NCI-H187 (cell line): ENCODE results near the gene DUOXA1.
"Not testable (repeated sequence)": the region's sequence is repeated elsewhere in the genome, so short reads cannot be mapped to it uniquely, and the experiment has no call there.

Experiments
- DNase-seq, 2 experiments: peaks; one replicate each; lab custom pipeline; 2025; lab: John Stamatoyannopoulos, UW

The DUOXA1 gene

DNA sequence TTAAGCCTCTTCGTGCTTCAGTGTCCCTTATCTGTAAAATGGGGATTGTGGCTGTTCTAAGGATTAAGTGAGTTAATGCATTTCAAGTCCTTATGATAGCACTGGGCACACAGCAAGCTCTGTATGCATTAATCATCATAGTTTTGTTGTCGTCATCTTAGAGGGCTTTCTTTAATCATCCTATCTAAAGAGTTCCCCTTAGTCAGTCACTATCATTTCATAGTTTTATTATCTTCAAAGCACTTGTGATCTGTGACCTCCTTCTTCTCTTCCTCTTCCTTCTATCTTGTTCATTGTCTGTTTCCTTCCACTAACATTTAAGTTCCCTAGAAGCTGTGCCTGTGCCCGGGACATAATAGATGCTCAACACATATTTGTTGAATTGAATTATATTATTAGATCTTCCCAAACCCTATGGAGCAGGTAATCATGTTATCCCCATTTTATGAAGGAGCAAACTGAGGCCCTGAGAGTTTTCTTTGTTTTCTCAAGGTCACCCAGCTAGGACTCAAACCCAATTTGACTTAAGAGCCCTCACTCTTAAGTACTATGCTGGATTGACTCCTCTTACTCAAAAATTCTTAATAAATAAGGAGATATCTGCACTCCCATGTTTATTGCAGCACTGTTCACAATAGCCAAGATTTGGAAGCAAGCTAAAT, 39.8 kb downstream of the DUOXA1 start:
- DNase-seq = no peak

- DNase-seq = no peak
Measured at GRCh38 chr15:45088801-45089711, 40.6 kb downstream of the DUOXA1 start.

GRCh38 chr15:45087513-45087912, 42.2 kb downstream of the DUOXA1 start:
- no peak for DNase-seq

DNA sequence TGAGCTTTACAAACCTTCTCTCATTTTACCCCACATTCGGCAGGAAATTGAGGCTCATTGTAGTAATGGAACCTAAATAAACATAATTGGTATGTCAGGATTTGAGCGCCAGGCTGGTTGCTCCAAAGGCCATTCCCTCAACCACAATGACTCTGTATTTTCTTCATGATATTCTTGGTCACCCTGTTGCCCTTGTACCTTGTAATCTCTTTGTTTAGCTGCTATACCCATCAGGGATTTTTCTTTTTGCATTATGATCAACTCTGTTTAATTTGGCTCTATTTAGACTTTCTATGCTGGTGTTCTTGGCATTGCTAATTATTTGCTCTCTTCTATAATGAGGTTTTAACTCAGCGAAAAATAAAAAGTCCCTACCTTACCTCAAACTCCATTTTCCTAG, 45.5 kb downstream of the DUOXA1 start:
- no peak for DNase-seq

DNA sequence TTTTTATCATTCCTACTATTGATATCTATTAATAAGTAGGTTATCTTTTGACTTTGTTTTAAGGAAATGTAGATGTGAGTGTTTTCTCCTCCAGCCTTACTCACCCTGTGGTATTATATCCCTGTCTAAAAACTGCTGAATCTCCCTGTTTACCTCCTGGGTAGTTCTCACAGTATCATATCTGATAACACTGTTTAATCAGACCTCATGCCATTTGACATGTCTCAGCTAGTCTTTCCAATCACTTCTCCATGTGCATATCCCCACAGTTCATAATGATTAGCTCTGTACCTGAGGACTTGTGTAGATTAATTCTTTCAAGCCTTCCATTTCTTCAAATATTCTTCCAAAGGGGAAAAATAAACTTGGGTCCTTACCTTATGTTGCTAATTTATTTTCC, 46.5 kb downstream of the DUOXA1 start:
- no peak for DNase-seq

- not testable (repeated sequence) for DNase-seq
Measured at GRCh38 chr15:45082412-45082811, 47.3 kb downstream of the DUOXA1 start.

- not testable (repeated sequence) for DNase-seq
Measured at GRCh38 chr15:45080593-45080992, 49.1 kb downstream of the DUOXA1 start.

- not testable (repeated sequence) for DNase-seq
Measured at GRCh38 chr15:45079628-45080246, 49.9 kb downstream of the DUOXA1 start.

GRCh38 chr15:45079201-45079600, 50.5 kb downstream of the DUOXA1 start:
- not testable (repeated sequence) for DNase-seq

- DNase-seq = not testable (repeated sequence)
Measured at GRCh38 chr15:45077391-45077790, 52.3 kb downstream of the DUOXA1 start.

DNA sequence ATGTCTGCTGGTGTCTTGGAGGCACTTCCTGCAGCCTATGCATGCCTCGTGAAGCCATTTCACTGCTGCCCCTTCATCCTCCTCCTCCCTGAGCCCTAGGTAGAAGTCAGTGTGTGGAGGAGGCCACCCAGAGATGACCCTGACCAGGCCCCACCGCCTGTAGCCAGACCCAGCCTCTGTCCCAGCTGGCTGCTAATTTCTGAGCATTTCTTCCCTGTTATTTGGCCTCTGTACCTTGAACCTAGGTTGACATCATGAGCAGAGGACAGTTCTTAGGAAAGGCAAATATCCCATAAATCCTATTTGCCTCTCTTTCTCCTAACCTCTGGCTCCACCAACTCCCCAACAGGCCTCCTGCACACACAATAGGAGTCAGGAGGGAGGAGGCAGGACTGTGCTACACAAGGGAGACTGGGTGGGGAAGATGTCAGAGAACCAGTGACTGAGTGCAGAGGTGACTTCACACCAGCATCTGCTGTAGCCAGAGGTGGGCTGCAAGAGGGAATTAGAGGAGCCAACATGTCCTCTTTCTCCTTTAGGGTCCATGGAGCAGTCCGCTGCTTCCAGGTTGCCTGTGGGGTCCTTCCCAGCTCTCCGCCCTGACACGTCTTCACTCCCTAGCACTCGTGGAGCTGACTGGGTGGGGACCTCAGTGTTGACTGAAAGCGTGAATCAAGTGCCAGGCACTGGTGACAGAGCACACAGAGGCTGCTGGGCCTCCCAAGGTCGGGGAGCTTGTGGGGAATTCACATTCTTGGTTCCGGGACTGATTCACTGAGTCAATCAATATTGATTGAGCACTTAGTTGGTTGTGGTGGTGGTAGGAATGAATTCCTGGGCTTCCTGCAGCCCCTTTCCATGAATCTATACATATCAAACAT, 54.0 kb downstream of the DUOXA1 start:
- not testable (repeated sequence) for DNase-seq

DNA sequence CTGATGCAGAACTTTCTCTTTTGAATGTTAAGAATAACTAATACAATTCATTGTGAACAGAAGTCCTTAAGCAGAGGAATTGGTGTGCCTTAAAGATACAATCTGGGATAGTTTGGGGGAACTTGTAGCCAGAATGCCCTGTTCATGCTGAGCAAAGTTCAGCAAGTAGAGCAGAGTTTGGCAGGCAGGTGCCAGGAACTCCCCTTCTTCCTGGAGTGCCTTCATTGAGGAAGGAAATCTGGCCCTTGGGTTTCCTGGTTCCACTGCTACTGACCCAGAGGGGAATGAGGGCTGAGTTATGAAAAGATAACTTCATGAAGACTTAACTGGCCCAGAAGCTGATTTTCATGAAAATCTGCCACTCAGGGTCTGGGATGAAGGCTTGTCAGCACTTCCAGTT, 56.1 kb downstream of the DUOXA1 start:
- not testable (repeated sequence) for DNase-seq

- DNase-seq = not testable (repeated sequence)
Measured at GRCh38 chr15:45069942-45070360, 59.7 kb downstream of the DUOXA1 start.
